Panc1 (cell line): ENCODE results near the gene SCYL1. TPM values are rescaled to one million over a fixed set of nuclear protein-coding genes. Genes with fewer than 3 reads are reported as not detected.

Source experiments
- ATAC-seq: fragments of 200-7000 bp; cut with Tn5 transposase; 2 replicates; pipeline ENCODE4 v1.9.1; 2020; ENCODE audit warnings: mild to moderate bottlenecking, moderate library complexity
- BruUV-seq: library from RNA; stranded (reverse); fragments of 400-500 nt; replicated peaks from 2 replicates; lab custom pipeline; 2021; lab: Mats Ljungman, UMichigan
- CTCF ChIA-PET: fragments of 300-600 bp; sonication (Branson Sonifier 250); formaldehyde crosslinking; loops from one replicate; lab custom pipeline; 2022; ENCODE audit warnings: antibody characterized with exemption; lab: Charles Lee
- POLR2A ChIA-PET: fragments of 300-600 bp; sonication (Branson Sonifier 250); formaldehyde crosslinking; loops from one replicate; lab custom pipeline; 2022; ENCODE audit warnings: antibody characterized with exemption; lab: Charles Lee
- DNase-seq: peaks from one replicate; pipeline ENCODE4 v3.0.0-alpha.2; 2010; ENCODE audit warnings: low read depth, low spot score
- H3K27ac ChIP-seq: 2 replicates; pipeline ENCODE4 v1.5.1; 2011; ENCODE audit warnings: mild to moderate bottlenecking, low read length, inconsistent platforms
- H3K27me3 ChIP-seq: fragments of 200-500 bp; sonication (Bioruptor generic); 2 replicates; pipeline ENCODE4 v1.6.0; 2014; ENCODE audit warnings: low read length, inconsistent platforms; ENCODE audit not compliant: control insufficient read depth, insufficient read depth
- H3K36me3 ChIP-seq: fragments of 200-500 bp; sonication (Bioruptor generic); 2 replicates; pipeline ENCODE4 v1.5.1; 2014; ENCODE audit warnings: inconsistent platforms, mild to moderate bottlenecking, low read length, moderate library complexity; ENCODE audit not compliant: control insufficient read depth, insufficient read depth
- H3K4me1 ChIP-seq: 2 replicates; pipeline ENCODE4 v1.5.1; 2011; ENCODE audit warnings: inconsistent platforms, mild to moderate bottlenecking, low read length, moderate library complexity; ENCODE audit not compliant: control insufficient read depth, insufficient read depth
- H3K4me3 ChIP-seq, 2 experiments: 2 replicates each; pipeline ENCODE4 v1.5.1; 2011 to 2012; ENCODE audit warnings: low read depth in 2 of 2, low read length in 2 of 2, mild to moderate bottlenecking in 2 of 2, inconsistent platforms in 1 of 2, moderate library complexity in 1 of 2
- H3K9me3 ChIP-seq: fragments of 200-500 bp; sonication (Bioruptor generic); 2 replicates; pipeline ENCODE4 v1.5.1; 2014; ENCODE audit warnings: low read depth, mild to moderate bottlenecking, inconsistent platforms, low read length, moderate library complexity; ENCODE audit not compliant: control insufficient read depth, insufficient read depth
- POLR2AphosphoS5 ChIP-seq: IDR thresholded peaks from 2 replicates; pipeline ENCODE4 v1.6.1; 2012; ENCODE audit warnings: mild to moderate bottlenecking, low read depth, low read length, moderate library complexity
- SIN3A ChIP-seq: IDR thresholded peaks from 2 replicates; pipeline ENCODE4 v1.6.1; 2012; ENCODE audit warnings: low read depth, mild to moderate bottlenecking, low read length, moderate library complexity, borderline replicate concordance; ENCODE audit not compliant: insufficient read depth
- TCF7L2 ChIP-seq: IDR thresholded peaks from 2 replicates; pipeline ENCODE4 v1.6.1; 2011; ENCODE audit warnings: mild to moderate bottlenecking, low read depth, low read length, inconsistent platforms
- in situ Hi-C: cut with HindIII; loops from 2 replicates; pipeline ENCODE4 v1.10.0; 2016; ENCODE audit warnings: low sequenced_read_pairs, low pct_unique_long_range_greater_than_20kb
- intact Hi-C: fragments of 100-400 bp; cut with micrococcal nuclease; formaldehyde crosslinking; loops from one replicate; pipeline ENCODE4 v1.10.0; 2022; ENCODE audit not compliant: unreplicated experiment
- total RNA-seq: library from RNA; stranded (reverse); gene quantifications from one replicate; pipeline ENCODE4 v1.2.1, GENCODE V29; 2021; ENCODE audit not compliant: unreplicated experiment
- TF ChIP-seq, protein P1 (sequence below): fragments of 450-650 bp; IDR thresholded peaks from 2 replicates; pipeline ENCODE4 v1.5.1; 2017; ENCODE audit warnings: mild to moderate bottlenecking
- TF ChIP-seq, protein P2 (sequence below), 2 experiments: IDR thresholded peaks; 2 replicates each; pipeline ENCODE4 v1.6.1; 2011 to 2012; ENCODE audit warnings: low read depth in 2 of 2, control low read depth in 1 of 2, low read length in 1 of 2, mild to moderate bottlenecking in 1 of 2, moderate library complexity in 1 of 2; ENCODE audit not compliant: insufficient read depth in 1 of 2

SCYL1 gene
- total RNA-seq, 1 experiment from 2014 or later: 117 TPM

DNA sequence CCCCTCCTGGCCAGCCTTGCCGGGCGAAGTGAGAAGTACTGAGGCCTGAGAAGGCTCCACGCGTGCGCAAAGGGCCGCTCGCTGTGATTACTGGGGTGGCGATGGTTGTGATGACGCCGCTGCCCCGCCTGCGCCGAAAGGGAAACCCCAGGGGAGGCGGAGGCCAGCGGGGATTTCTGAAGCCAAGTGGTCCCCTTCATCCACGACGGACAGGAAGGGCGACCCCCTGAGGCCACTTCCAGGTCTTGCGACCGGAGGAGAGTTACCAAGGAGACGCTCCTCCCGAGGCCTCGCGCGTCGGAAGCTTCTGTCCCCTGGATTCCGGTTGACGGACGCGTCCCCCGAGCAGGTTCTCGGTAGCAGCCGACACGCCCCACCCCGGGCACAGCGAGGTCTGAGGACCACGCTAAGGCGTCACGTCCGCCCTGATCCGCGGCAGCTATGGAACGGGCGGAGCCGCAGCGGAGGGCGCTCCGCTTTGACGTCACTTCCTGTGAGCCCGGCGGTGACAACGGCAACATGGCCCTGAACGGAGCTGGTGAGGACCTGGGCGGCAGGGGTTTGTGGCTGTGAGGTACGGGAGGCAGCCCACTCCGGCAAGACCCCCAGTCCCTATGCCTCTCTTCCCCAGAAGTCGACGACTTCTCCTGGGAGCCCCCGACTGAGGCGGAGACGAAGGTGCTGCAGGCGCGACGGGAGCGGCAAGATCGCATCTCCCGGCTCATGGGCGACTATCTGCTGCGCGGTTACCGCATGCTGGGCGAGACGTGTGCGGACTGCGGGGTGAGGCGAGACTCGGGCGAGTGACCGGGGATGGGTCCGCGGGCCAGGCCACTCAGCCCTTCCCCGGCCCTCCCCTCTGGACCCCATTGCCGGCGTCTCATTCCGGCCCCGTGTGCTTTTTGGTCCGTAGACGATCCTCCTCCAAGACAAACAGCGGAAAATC, 45.4 kb downstream of the SCYL1 start, which contains the start of gene ZNRD2:
ZNRD2 (plus strand) TSS at position 505 of the 946 bp plus-strand sequence; CDS start at position 520, 15 bp downstream.
- H3K4me1 ChIP-seq: peaks cover 25% of the 10 kb centered on the region
- no peaks in the 10 kb centered on the region; the same call in 1 of the 2 replicates for H3K36me3 ChIP-seq
- peak within 1 kb of the TSS; percentile 94 for H3K27ac ChIP-seq
- in situ Hi-C loops: no loop called here
- intact Hi-C loops: no loop called here
- H3K4me3 ChIP-seq: peak within 1 kb of the TSS; percentile 82 to 93
- TSS peak; percentile 85 for BruUV-seq
- peak; percentile 82 for ATAC-seq
- no peaks in the 10 kb centered on the region for H3K27me3 ChIP-seq
- DNase-seq: peak; percentile 94
- ChIA-PET POLR2A (interaction anchor here (0.6 to 1.1 kb wide), 4 partner anchors 10 to 147 kb away, joined by 3 to 9 read pairs (median 4); partner anchors contain the start of gene NEAT1), CTCF (interaction anchor here (0.6 to 2.5 kb wide), 5 partner anchors 10 to 200 kb away, joined by 3 to 18 read pairs (median 4); no protein-coding TSS in a partner anchor)
- no peaks in the 10 kb centered on the region for H3K9me3 ChIP-seq
- TF ChIP-seq, protein P1, sequence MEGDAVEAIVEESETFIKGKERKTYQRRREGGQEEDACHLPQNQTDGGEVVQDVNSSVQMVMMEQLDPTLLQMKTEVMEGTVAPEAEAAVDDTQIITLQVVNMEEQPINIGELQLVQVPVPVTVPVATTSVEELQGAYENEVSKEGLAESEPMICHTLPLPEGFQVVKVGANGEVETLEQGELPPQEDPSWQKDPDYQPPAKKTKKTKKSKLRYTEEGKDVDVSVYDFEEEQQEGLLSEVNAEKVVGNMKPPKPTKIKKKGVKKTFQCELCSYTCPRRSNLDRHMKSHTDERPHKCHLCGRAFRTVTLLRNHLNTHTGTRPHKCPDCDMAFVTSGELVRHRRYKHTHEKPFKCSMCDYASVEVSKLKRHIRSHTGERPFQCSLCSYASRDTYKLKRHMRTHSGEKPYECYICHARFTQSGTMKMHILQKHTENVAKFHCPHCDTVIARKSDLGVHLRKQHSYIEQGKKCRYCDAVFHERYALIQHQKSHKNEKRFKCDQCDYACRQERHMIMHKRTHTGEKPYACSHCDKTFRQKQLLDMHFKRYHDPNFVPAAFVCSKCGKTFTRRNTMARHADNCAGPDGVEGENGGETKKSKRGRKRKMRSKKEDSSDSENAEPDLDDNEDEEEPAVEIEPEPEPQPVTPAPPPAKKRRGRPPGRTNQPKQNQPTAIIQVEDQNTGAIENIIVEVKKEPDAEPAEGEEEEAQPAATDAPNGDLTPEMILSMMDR: peak; percentile 27; the same call in 1 of the 2 replicates
- TF ChIP-seq TCF7L2: peak; percentile 90
- peak; percentile 86 for TF ChIP-seq POLR2AphosphoS5
- TF ChIP-seq, protein P2, sequence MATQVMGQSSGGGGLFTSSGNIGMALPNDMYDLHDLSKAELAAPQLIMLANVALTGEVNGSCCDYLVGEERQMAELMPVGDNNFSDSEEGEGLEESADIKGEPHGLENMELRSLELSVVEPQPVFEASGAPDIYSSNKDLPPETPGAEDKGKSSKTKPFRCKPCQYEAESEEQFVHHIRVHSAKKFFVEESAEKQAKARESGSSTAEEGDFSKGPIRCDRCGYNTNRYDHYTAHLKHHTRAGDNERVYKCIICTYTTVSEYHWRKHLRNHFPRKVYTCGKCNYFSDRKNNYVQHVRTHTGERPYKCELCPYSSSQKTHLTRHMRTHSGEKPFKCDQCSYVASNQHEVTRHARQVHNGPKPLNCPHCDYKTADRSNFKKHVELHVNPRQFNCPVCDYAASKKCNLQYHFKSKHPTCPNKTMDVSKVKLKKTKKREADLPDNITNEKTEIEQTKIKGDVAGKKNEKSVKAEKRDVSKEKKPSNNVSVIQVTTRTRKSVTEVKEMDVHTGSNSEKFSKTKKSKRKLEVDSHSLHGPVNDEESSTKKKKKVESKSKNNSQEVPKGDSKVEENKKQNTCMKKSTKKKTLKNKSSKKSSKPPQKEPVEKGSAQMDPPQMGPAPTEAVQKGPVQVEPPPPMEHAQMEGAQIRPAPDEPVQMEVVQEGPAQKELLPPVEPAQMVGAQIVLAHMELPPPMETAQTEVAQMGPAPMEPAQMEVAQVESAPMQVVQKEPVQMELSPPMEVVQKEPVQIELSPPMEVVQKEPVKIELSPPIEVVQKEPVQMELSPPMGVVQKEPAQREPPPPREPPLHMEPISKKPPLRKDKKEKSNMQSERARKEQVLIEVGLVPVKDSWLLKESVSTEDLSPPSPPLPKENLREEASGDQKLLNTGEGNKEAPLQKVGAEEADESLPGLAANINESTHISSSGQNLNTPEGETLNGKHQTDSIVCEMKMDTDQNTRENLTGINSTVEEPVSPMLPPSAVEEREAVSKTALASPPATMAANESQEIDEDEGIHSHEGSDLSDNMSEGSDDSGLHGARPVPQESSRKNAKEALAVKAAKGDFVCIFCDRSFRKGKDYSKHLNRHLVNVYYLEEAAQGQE (IDR thresholded peaks at IDR 0.05; ENCODE audit: insufficient read depth in 1 of 2, low read depth in 2 of 2, low read length in 1 of 2): peak in 1 of 2 experiments; percentile 48; a peak in 1 of 4 replicates
- TF ChIP-seq SIN3A: peak; percentile 97

DNA sequence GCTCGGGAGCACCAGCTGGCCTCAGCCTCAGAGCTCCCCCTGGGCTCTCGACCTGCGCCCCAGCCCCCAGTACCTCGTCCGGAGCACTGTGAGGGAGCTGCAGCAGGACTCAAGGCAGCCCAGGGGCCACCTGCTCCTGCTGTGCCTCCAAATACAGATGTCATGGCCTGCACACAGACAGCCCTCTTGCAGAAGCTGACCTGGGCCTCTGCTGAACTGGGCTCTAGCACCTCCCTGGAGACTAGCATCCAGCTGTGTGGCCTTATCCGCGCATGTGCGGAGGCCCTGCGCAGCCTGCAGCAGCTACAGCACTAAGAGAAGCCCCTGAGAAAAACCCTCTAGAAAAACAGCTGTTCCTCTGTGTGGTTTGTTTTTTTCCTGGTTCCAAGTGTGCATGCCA, 46.5 kb downstream of the SCYL1 start:
- in situ Hi-C loops: no loop called here
- BruUV-seq: no TSS peak
- no peaks in the 10 kb centered on the region; the same call in 1 of the 2 replicates for H3K36me3 ChIP-seq
- H3K27me3 ChIP-seq: no peaks in the 10 kb centered on the region
- ATAC-seq (no peak), DNase-seq (no peak)
- TF ChIP-seq SIN3A (no peak), TCF7L2 (no peak), POLR2AphosphoS5 (no peak)
- TF ChIP-seq, protein P1: no peak
- TF ChIP-seq, protein P2 (IDR thresholded peaks at IDR 0.05; ENCODE audit: insufficient read depth in 1 of 2, low read depth in 2 of 2, low read length in 1 of 2): no peak
- H3K27ac ChIP-seq: peak overlapping the region; percentile 88
- POLR2A ChIA-PET: interaction anchor here (0.6 kb wide), 1 partner anchor 43 kb away, joined by 5 read pairs; no protein-coding TSS in a partner anchor
- H3K4me1 ChIP-seq: peaks cover 29% of the 10 kb centered on the region
- H3K4me3 ChIP-seq: peak overlapping the region; percentile 82 to 93
- H3K9me3 ChIP-seq: no peaks in the 10 kb centered on the region
- CTCF ChIA-PET: interaction anchor here (0.6 to 2.6 kb wide), 7 partner anchors 12 to 62 kb away, joined by 3 to 18 read pairs (median 7); partner anchors contain the start of genes KCNK7 and PCNX3
- intact Hi-C loops: no loop called here
